DND-41 (cell line): Measurements from ENCODE around the gene MS4A3.

Experiments used
- ATAC-seq: fragments of 200-7000 bp; cut with Tn5 transposase; 3 replicates; pipeline ENCODE4 v1.9.1; 2021; ENCODE audit warnings: low read depth; ENCODE audit not compliant: insufficient read depth
- DNase-seq: peaks from one replicate; pipeline ENCODE4 v3.0.0-alpha.2; 2020
- H2AFZ ChIP-seq: 2 replicates; pipeline ENCODE4 v1.6.0; 2012; ENCODE audit warnings: low read depth, low read length
- H3K27ac ChIP-seq: 2 replicates; pipeline ENCODE4 v1.5.1; 2012; ENCODE audit warnings: low read length, inconsistent platforms
- H3K27me3 ChIP-seq: fragments of 200-600 bp; sonication (generic); 2 replicates; pipeline ENCODE4 v1.6.0; 2012; ENCODE audit warnings: low read length, mild to moderate bottlenecking, inconsistent platforms; ENCODE audit not compliant: insufficient read depth, poor library complexity
- H3K36me3 ChIP-seq: 2 replicates; pipeline ENCODE4 v1.5.1; 2012; ENCODE audit warnings: low read length, inconsistent platforms; ENCODE audit not compliant: insufficient read depth
- H3K4me1 ChIP-seq: 2 replicates; pipeline ENCODE4 v1.5.1; 2012; ENCODE audit warnings: mild to moderate bottlenecking, low read length; ENCODE audit not compliant: insufficient read depth
- H3K4me2 ChIP-seq: 2 replicates; pipeline ENCODE4 v1.6.0; 2012; ENCODE audit warnings: mild to moderate bottlenecking, moderate library complexity, low read length, inconsistent platforms; ENCODE audit not compliant: insufficient read depth
- H3K4me3 ChIP-seq, 2 experiments: fragments of 200-600 bp in 1 of 2; shearing (Covaris generic) in 1 of 2; 2 replicates each; pipeline ENCODE4 v1.5.1; 2012 to 2016; ENCODE audit warnings: inconsistent platforms in 2 of 2, low read length in 2 of 2, mild to moderate bottlenecking in 2 of 2, low read depth in 1 of 2, moderate library complexity in 1 of 2
- H3K79me2 ChIP-seq: 2 replicates; pipeline ENCODE4 v1.6.0; 2012; ENCODE audit warnings: low read length, inconsistent platforms; ENCODE audit not compliant: insufficient read depth
- H3K9ac ChIP-seq: 2 replicates; pipeline ENCODE4 v1.6.0; 2012; ENCODE audit warnings: low read depth, mild to moderate bottlenecking, inconsistent platforms, low read length, moderate library complexity
- H3K9me3 ChIP-seq: 2 replicates; pipeline ENCODE4 v1.5.1; 2012; ENCODE audit warnings: low read length, moderate library complexity, mild to moderate bottlenecking, inconsistent platforms; ENCODE audit not compliant: insufficient read depth, severe bottlenecking
- H4K20me1 ChIP-seq: 2 replicates; pipeline ENCODE4 v1.6.0; 2012; ENCODE audit warnings: low read length; ENCODE audit not compliant: insufficient read depth
- CTCF ChIP-seq: IDR thresholded peaks from 2 replicates; pipeline ENCODE4 v1.5.1; 2012; ENCODE audit warnings: borderline replicate concordance, low read length, moderate library complexity, mild to moderate bottlenecking; ENCODE audit not compliant: poor library complexity, severe bottlenecking; ENCODE audit errors: extremely low read depth
- EZH2 ChIP-seq: IDR thresholded peaks from 3 replicates; pipeline ENCODE4 v1.6.1; 2012; ENCODE audit warnings: borderline replicate concordance, low read depth, mild to moderate bottlenecking, moderate library complexity, low read length, inconsistent platforms; ENCODE audit not compliant: severe bottlenecking

MS4A3 gene

DNA sequence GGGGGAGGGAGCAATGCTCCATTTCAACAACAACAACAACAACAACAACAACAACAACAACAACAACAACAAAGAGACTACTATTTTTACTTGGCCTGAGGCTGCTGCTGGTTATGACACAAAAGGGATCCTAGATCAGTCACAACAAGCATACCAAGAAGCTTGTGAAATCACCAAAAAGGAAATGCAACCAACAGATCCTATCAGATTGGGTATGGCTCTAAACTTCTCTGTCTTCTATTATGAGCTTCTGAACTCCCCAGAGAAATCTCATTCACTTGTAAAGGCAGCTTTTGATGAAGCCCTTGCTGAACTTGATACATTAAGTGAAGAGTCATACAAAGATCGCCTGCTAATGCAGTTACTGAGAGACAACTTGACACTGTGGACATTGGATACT, 21.5 kb downstream of the MS4A3 start:
- DNase-seq (no peak), ATAC-seq (no peak)
- no peaks in the 10 kb centered on the region for H3K4me1 ChIP-seq
- no peaks in the 10 kb centered on the region for H3K36me3 ChIP-seq
- no peak for TF ChIP-seq CTCF
- TF ChIP-seq EZH2 = no peak
- H3K27me3 ChIP-seq = no peaks in the 10 kb centered on the region
- no peak overlapping the region for H3K9ac ChIP-seq
- H2AFZ ChIP-seq = no peak overlapping the region
- no peaks in the 10 kb centered on the region for H3K79me2 ChIP-seq
- H4K20me1 ChIP-seq = no peaks in the 10 kb centered on the region
- H3K27ac ChIP-seq = no peak overlapping the region
- H3K9me3 ChIP-seq = no peaks in the 10 kb centered on the region
- H3K4me3 ChIP-seq = no peak overlapping the region
- no peak overlapping the region for H3K4me2 ChIP-seq

DNA sequence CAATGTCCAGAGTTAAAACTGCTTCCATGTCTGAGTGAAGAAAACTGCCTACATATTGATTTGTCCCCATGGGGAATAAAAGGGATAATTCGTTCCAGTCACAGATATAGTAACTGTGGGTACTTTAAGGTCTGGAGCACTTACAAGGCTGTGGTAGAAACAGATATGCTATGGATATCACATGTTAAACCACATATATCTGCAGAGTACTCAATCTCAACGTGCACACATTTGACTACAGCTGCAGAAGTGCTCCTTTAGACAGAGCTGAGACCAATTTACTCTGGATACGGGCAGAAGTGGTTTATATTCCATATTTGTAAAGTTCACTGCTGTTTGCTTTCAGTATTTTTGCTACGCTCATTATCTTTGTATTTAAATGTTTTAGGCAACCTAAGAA, 22.3 kb downstream of the MS4A3 start:
- DNase-seq (no peak), ATAC-seq (no peak)
- Histone ChIP-seq H2AFZ (no peak overlapping the region), H3K4me3 (no peak overlapping the region), H3K36me3 (no peaks in the 10 kb centered on the region), H3K4me2 (no peak overlapping the region), H3K79me2 (no peaks in the 10 kb centered on the region), H3K27ac (no peak overlapping the region), H3K4me1 (no peaks in the 10 kb centered on the region), H3K9me3 (no peaks in the 10 kb centered on the region), H3K9ac (no peak overlapping the region), H3K27me3 (no peaks in the 10 kb centered on the region), H4K20me1 (no peaks in the 10 kb centered on the region)
- TF ChIP-seq CTCF = no peak
- TF ChIP-seq EZH2 = no peak

DNA sequence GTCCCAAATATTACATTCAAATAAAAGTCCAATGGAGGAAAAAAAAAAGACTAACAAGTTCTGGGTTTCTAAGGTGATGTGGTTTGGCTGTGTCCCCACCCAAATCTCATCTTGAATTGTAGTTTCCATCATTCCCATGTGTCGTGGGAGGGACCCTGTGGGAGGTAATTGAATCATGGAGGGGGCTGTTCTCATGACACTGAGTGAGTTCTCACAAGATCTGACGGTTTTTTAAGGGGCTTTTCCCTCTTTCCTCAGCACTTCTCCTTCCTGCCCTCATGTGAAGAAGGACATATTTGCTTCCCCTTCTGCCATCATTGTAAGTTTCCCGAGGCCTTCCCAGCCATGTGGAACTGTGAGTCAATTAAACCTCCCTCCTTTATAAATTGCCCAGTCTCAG, 24.1 kb downstream of the MS4A3 start:
- Histone ChIP-seq H2AFZ (no peak overlapping the region), H3K9ac (no peak overlapping the region), H3K36me3 (no peaks in the 10 kb centered on the region), H4K20me1 (no peaks in the 10 kb centered on the region), H3K27me3 (no peaks in the 10 kb centered on the region), H3K4me3 (no peak overlapping the region), H3K27ac (no peak overlapping the region), H3K4me1 (no peaks in the 10 kb centered on the region), H3K4me2 (no peak overlapping the region), H3K9me3 (no peaks in the 10 kb centered on the region), H3K79me2 (no peaks in the 10 kb centered on the region)
- no peak for ATAC-seq
- TF ChIP-seq EZH2 (no peak), CTCF (no peak)
- no peak for DNase-seq

GRCh38 chr11:60084631-60085273, 28.3 kb downstream of the MS4A3 start:
- Histone ChIP-seq H3K36me3 (no peaks in the 10 kb centered on the region), H3K79me2 (no peaks in the 10 kb centered on the region), H3K4me1 (no peaks in the 10 kb centered on the region), H3K4me2 (no peak overlapping the region), H3K27me3 (no peaks in the 10 kb centered on the region), H4K20me1 (no peaks in the 10 kb centered on the region), H2AFZ (no peak overlapping the region), H3K9me3 (no peaks in the 10 kb centered on the region), H3K9ac (no peak overlapping the region), H3K4me3 (no peak overlapping the region), H3K27ac (no peak overlapping the region)
- DNase-seq = no peak
- ATAC-seq = no peak
- TF ChIP-seq EZH2 = no peak
- no peak for TF ChIP-seq CTCF
